GM19023 (cell line): Measurements from ENCODE around the gene SLC5A2.
"Not testable (repeated sequence)": the region's sequence is repeated elsewhere in the genome, so short reads cannot be mapped to it uniquely, and the experiment has no call there.

Experiments
- ATAC-seq: cut with Tn5 transposase; IDR thresholded peaks from one replicate; pipeline ENCODE4 v1.9.1; 2021; ENCODE audit warnings: mild to moderate bottlenecking, moderate library complexity; ENCODE audit not compliant: unreplicated experiment

The SLC5A2 gene

GRCh38 chr16:31491778-31492418, 9.0 kb downstream of the SLC5A2 start:
- no peak for ATAC-seq

GRCh38 chr16:31493506-31494125, 10.7 kb downstream of the SLC5A2 start:
- ATAC-seq: no peak

- no peak for ATAC-seq
These were observed 13.7 kb downstream of the SLC5A2 start for GRCh38 chr16:31496670-31497069.

GRCh38 chr16:31498493-31498892, 15.6 kb downstream of the SLC5A2 start:
- no peak for ATAC-seq

GRCh38 chr16:31499928-31500327, 17.0 kb downstream of the SLC5A2 start:
- no peak for ATAC-seq

GRCh38 chr16:31501226-31501965, 18.5 kb downstream of the SLC5A2 start:
- ATAC-seq: no peak

- ATAC-seq: no peak
These were observed 19.0 kb downstream of the SLC5A2 start for GRCh38 chr16:31501966-31502348.

- ATAC-seq: no peak
These were observed 20.1 kb downstream of the SLC5A2 start for GRCh38 chr16:31502981-31503380.

- not testable (repeated sequence) for ATAC-seq
These were observed 20.6 kb downstream of the SLC5A2 start for GRCh38 chr16:31503555-31503954.

- no peak for ATAC-seq
These were observed 21.2 kb downstream of the SLC5A2 start for GRCh38 chr16:31504159-31504558.

GRCh38 chr16:31505483-31505882, 22.6 kb downstream of the SLC5A2 start:
- peak; percentile 34 for ATAC-seq

- no peak for ATAC-seq
These were observed 24.6 kb downstream of the SLC5A2 start for GRCh38 chr16:31507617-31507928.

GRCh38 chr16:31507929-31508705, 25.2 kb downstream of the SLC5A2 start, which contains the start of gene RUSF1:
Gene RUSF1, minus strand, starts transcription at chr16:31508391. Its CDS starts 18 bp downstream, at chr16:31508373.
- ATAC-seq: peak; percentile 88

- peak; percentile 16 for ATAC-seq
These were observed 25.8 kb downstream of the SLC5A2 start for GRCh38 chr16:31508706-31509195.

- no peak for ATAC-seq
These were observed 30.2 kb downstream of the SLC5A2 start for GRCh38 chr16:31513126-31513525.

- no peak for ATAC-seq
These were observed 31.0 kb downstream of the SLC5A2 start for GRCh38 chr16:31513884-31514283.

GRCh38 chr16:31517800-31518402, 35.0 kb downstream of the SLC5A2 start:
- ATAC-seq: no peak

GRCh38 chr16:31519759-31520431, 37.0 kb downstream of the SLC5A2 start:
- no peak for ATAC-seq

- ATAC-seq: no peak
These were observed 38.4 kb downstream of the SLC5A2 start for GRCh38 chr16:31521368-31521767.

- ATAC-seq: no peak
These were observed 39.1 kb downstream of the SLC5A2 start for GRCh38 chr16:31522071-31522470.
